Mucosa of descending colon (tissue), 3 donors: ENCODE data around the gene KRTAP11-1. TPM values are rescaled to one million over a fixed set of nuclear protein-coding genes. Genes with fewer than 3 reads are reported as not detected.
A peak's percentile ranks its signal among the peaks of the same experiment; 100 is the strongest.

Experiments used
- ATAC-seq: fragments of 200-7000 bp; cut with Tn5 transposase; one replicate; pipeline ENCODE4 v1.9.1; 2020; ENCODE audit warnings: mild to moderate bottlenecking, moderate library complexity
- DNase-seq, 3 donors: peaks; one replicate each; pipeline ENCODE4 v3.0.0-alpha.2; 2020
- H3K36me3 ChIP-seq: fragments of 200-600 bp; one replicate; pipeline ENCODE4 v1.8.0; 2021; ENCODE audit warnings: low read depth, mild to moderate bottlenecking
- H3K4me1 ChIP-seq: fragments of 200-600 bp; one replicate; pipeline ENCODE4 v1.8.0; 2021; ENCODE audit warnings: low read depth, mild to moderate bottlenecking
- H3K4me3 ChIP-seq: fragments of 200-600 bp; one replicate; pipeline ENCODE4 v1.8.0; 2021; ENCODE audit warnings: mild to moderate bottlenecking
- H3K9me3 ChIP-seq: fragments of 200-600 bp; one replicate; pipeline ENCODE4 v1.8.0; 2021; ENCODE audit warnings: mild to moderate bottlenecking
- CTCF ChIP-seq: fragments of 200-600 bp; IDR thresholded peaks from one replicate; pipeline ENCODE4 v1.8.0; 2022; ENCODE audit warnings: antibody characterized with exemption, mild to moderate bottlenecking
- intact Hi-C, 2 donors: fragments of 100-400 bp; cut with DNase I in 1 of 2; cut with micrococcal nuclease in 1 of 2; formaldehyde crosslinking; loops; one replicate each; pipeline versions ENCODE4 v1.11.0 to v1.11.1; 2022; cut with DNase I, micrococcal nuclease
- total RNA-seq, 3 donors: library from RNA; stranded (reverse); fragmentation: NEBNext Ultra II Directional in 2 of 3; extraction: Animal tissue kit (Norgen Biotek cat#: 25700) in 2 of 3; gene quantifications; one replicate each; pipeline versions ENCODE4 v1.2.1 to v1.2.4, GENCODE V29; 2021 to 2023
- donor health status: DM: no; HTN: no; CAD: no; lungs with moderate emphysema.
- donor health status: DM: no; HTN: no; CAD: no.
- donor health status: DM: no; HTN: yes; CAD: no.

Gene KRTAP11-1
- total RNA-seq, 3 donors from 2014 or later: not detected

GRCh38 chr21:30839304-30839703 lies 42.1 kb downstream of the KRTAP11-1 start:
- peaks cover 47% of the 10 kb centered on the region for H3K9me3 ChIP-seq
- intact Hi-C loops: loop anchor here in 1 of 2 donors (10.0 kb wide), 1 partner anchor 245 kb away; no protein-coding TSS in a partner anchor
- ATAC-seq: no peak

GRCh38 chr21:30838536-30838935 lies 42.8 kb downstream of the KRTAP11-1 start:
- no peaks in the 10 kb centered on the region for H3K36me3 ChIP-seq
- no peak overlapping the region for H3K4me3 ChIP-seq
- intact Hi-C loops: loop anchor here in 1 of 2 donors (10.0 kb wide), 1 partner anchor 246 kb away; no protein-coding TSS in a partner anchor
- no peak for ATAC-seq
- no peaks in the 10 kb centered on the region for H3K4me1 ChIP-seq
- TF ChIP-seq CTCF: no peak
- no peak for DNase-seq
- H3K9me3 ChIP-seq: peaks cover 45% of the 10 kb centered on the region

More at GRCh38 chr21:30839304-30839703, 42.1 kb downstream of the KRTAP11-1 start:
- no peaks in the 10 kb centered on the region for H3K36me3 ChIP-seq
- no peak for TF ChIP-seq CTCF
- H3K4me1 ChIP-seq: no peaks in the 10 kb centered on the region
- H3K4me3 ChIP-seq: no peak overlapping the region
- no peak for DNase-seq

GRCh38 chr21:30831194-30831765 lies 50.1 kb downstream of the KRTAP11-1 start:
- TF ChIP-seq CTCF: no peak
- Histone ChIP-seq H3K9me3 (peaks cover 57% of the 10 kb centered on the region), H3K4me1 (no peaks in the 10 kb centered on the region), H3K4me3 (no peak overlapping the region), H3K36me3 (no peaks in the 10 kb centered on the region)
- no peak for ATAC-seq
- DNase-seq: peak in 1 of 3 donors; percentile 12
- intact Hi-C loops: loop anchor here in 1 of 2 donors (10.0 kb wide), 1 partner anchor 254 kb away; no protein-coding TSS in a partner anchor

Other genes with a start within 250 kb of the KRTAP11-1 start
- gene KRTAP20-2, start 246.4 kb downstream of the KRTAP11-1 start, total RNA-seq: not detected
- not detected for gene KRTAP20-3, start 238.7 kb downstream of the KRTAP11-1 start, total RNA-seq
- gene KRTAP21-3, start 162.8 kb downstream of the KRTAP11-1 start, total RNA-seq: not detected
- not detected for gene KRTAP21-2, start 134.3 kb downstream of the KRTAP11-1 start, total RNA-seq
- gene KRTAP21-1, start 126.2 kb downstream of the KRTAP11-1 start, total RNA-seq: not detected
- gene KRTAP8-1, start 68.3 kb downstream of the KRTAP11-1 start, total RNA-seq: not detected
- not detected for gene KRTAP7-1, start 51.8 kb downstream of the KRTAP11-1 start, total RNA-seq
- gene KRTAP19-8, start 156.9 kb upstream of the KRTAP11-1 start, total RNA-seq: not detected